Measurements from ENCODE around the gene CNTN5. TPM values are rescaled to one million over a fixed set of nuclear protein-coding genes. Genes with fewer than 3 reads are reported as not detected.

CNTN5 gene
- 0.03 TPM for polyA plus RNA-seq (2013, experiment 1 of 2)
- 0.01 TPM for polyA plus RNA-seq (2013, experiment 2 of 2)

GRCh38 chr11:99020352-99021225 lies at the start of gene CNTN5:
TSS of gene CNTN5 (plus strand) at chr11:99020949.
- Histone ChIP-seq H3K27me3 (ENCODE audit: control insufficient read depth in 1 of 2, insufficient read depth in 1 of 2, low read length in 2 of 2) (peaks cover 4 to 40% of the 10 kb centered on the region in 2 experiments), H3K23ac (ENCODE audit: low read length in 2 of 2) (no peak within 1 kb of the TSS), H3K4ac (ENCODE audit: low read depth in 1 of 2, low read length in 2 of 2) (no peak within 1 kb of the TSS), H3K18ac (ENCODE audit: low read depth in 1 of 2, low read length in 2 of 2) (no peak within 1 kb of the TSS), H2AFZ (ENCODE audit: low read depth, low read length) (peak within 1 kb of the TSS; percentile 51), H2BK15ac (ENCODE audit: low read depth, poor library complexity, severe bottlenecking) (no peak within 1 kb of the TSS), H3K9ac (ENCODE audit: low read length) (peak within 1 kb of the TSS; percentile 14), H3K4me2 (ENCODE audit: low read length, poor library complexity, severe bottlenecking) (peak within 1 kb of the TSS; percentile 99), H2BK120ac (ENCODE audit: low read depth, low read length) (no peak within 1 kb of the TSS), H3K27ac (ENCODE audit: low read length, poor library complexity, severe bottlenecking) (no peak within 1 kb of the TSS), H4K91ac (ENCODE audit: low read length) (no peak within 1 kb of the TSS), H3K14ac (ENCODE audit: low read length in 2 of 2) (no peak within 1 kb of the TSS), H3K36me3 (ENCODE audit: control insufficient read depth in 1 of 2, insufficient read depth in 2 of 2, low read depth in 1 of 2, low read length in 2 of 2) (no peaks in the 10 kb centered on the region), H3K79me1 (replicated peaks; ENCODE audit: low read length, poor library complexity, severe bottlenecking) (no peaks in the 10 kb centered on the region), H3K4me3 (ENCODE audit: insufficient read depth in 1 of 2, low read depth in 1 of 2, low read length in 2 of 2) (peak within 1 kb of the TSS; percentile 65 to 72), H2BK5ac (ENCODE audit: low read depth, low read length, poor library complexity, severe bottlenecking) (no peak within 1 kb of the TSS), H2BK12ac (ENCODE audit: low read length in 2 of 2) (no peak within 1 kb of the TSS), H3K9me3 (ENCODE audit: control insufficient read depth, low read length) (no peaks in the 10 kb centered on the region), H2AK5ac (ENCODE audit: low read length, severe bottlenecking) (no peak within 1 kb of the TSS), H4K8ac (ENCODE audit: low read length) (no peak within 1 kb of the TSS), H3K4me1 (ENCODE audit: control insufficient read depth, insufficient read depth, low read depth, low read length) (peaks cover 6% of the 10 kb centered on the region)
- peak; percentile 45 for DNase-seq
- WGBS = 3% methylated on average over 43 of the region's 57 CpGs

- H4K91ac ChIP-seq (ENCODE audit: low read length) = no peak overlapping the region
- no peak overlapping the region for H3K4ac ChIP-seq (ENCODE audit: low read depth in 1 of 2, low read length in 2 of 2)
- no peak overlapping the region for H3K14ac ChIP-seq (ENCODE audit: low read length in 2 of 2)
- H3K9ac ChIP-seq (ENCODE audit: low read length) = no peak overlapping the region
- H3K4me3 ChIP-seq (ENCODE audit: insufficient read depth in 1 of 2, low read depth in 1 of 2, low read length in 2 of 2) = no peak overlapping the region
- H2BK120ac ChIP-seq (ENCODE audit: low read depth, low read length) = no peak overlapping the region
- no peak for DNase-seq
- H3K4me2 ChIP-seq (ENCODE audit: low read length, poor library complexity, severe bottlenecking) = no peak overlapping the region
- H2BK12ac ChIP-seq (ENCODE audit: low read length in 2 of 2) = no peak overlapping the region
- H3K18ac ChIP-seq (ENCODE audit: low read depth in 1 of 2, low read length in 2 of 2) = no peak overlapping the region
- H3K79me1 ChIP-seq (replicated peaks; ENCODE audit: low read length, poor library complexity, severe bottlenecking) = no peaks in the 10 kb centered on the region
- no peak overlapping the region for H2BK5ac ChIP-seq (ENCODE audit: low read depth, low read length, poor library complexity, severe bottlenecking)
- peaks cover 35% of the 10 kb centered on the region for H3K9me3 ChIP-seq (ENCODE audit: control insufficient read depth, low read length)
- WGBS = 65% methylated on average over 2 of the region's 2 CpGs
- H3K27me3 ChIP-seq (ENCODE audit: control insufficient read depth in 1 of 2, insufficient read depth in 1 of 2, low read length in 2 of 2) = no peaks in the 10 kb centered on the region
- no peak overlapping the region for H3K23ac ChIP-seq (ENCODE audit: low read length in 2 of 2)
- H4K8ac ChIP-seq (ENCODE audit: low read length) = no peak overlapping the region
- H2BK15ac ChIP-seq (ENCODE audit: low read depth, poor library complexity, severe bottlenecking) = no peak overlapping the region
- H3K4me1 ChIP-seq (ENCODE audit: control insufficient read depth, insufficient read depth, low read depth, low read length) = no peaks in the 10 kb centered on the region
- H3K36me3 ChIP-seq (ENCODE audit: control insufficient read depth in 1 of 2, insufficient read depth in 2 of 2, low read depth in 1 of 2, low read length in 2 of 2) = no peaks in the 10 kb centered on the region
- no peak overlapping the region for H3K27ac ChIP-seq (ENCODE audit: low read length, poor library complexity, severe bottlenecking)
- no peak overlapping the region for H2AFZ ChIP-seq (ENCODE audit: low read depth, low read length)
- no peak overlapping the region for H2AK5ac ChIP-seq (ENCODE audit: low read length, severe bottlenecking)
Observed at GRCh38 chr11:98979205-98979604, 41.5 kb upstream of the CNTN5 start.

- Histone ChIP-seq H3K4me1 (ENCODE audit: control insufficient read depth, insufficient read depth, low read depth, low read length) (peaks cover 3% of the 10 kb centered on the region), H3K9ac (ENCODE audit: low read length) (no peak overlapping the region), H2BK5ac (ENCODE audit: low read depth, low read length, poor library complexity, severe bottlenecking) (no peak overlapping the region), H2BK12ac (ENCODE audit: low read length in 2 of 2) (no peak overlapping the region), H2AK5ac (ENCODE audit: low read length, severe bottlenecking) (no peak overlapping the region), H3K23ac (ENCODE audit: low read length in 2 of 2) (no peak overlapping the region), H3K79me1 (replicated peaks; ENCODE audit: low read length, poor library complexity, severe bottlenecking) (no peaks in the 10 kb centered on the region), H3K9me3 (ENCODE audit: control insufficient read depth, low read length) (no peaks in the 10 kb centered on the region), H3K14ac (ENCODE audit: low read length in 2 of 2) (no peak overlapping the region), H3K18ac (ENCODE audit: low read depth in 1 of 2, low read length in 2 of 2) (no peak overlapping the region), H3K4me3 (ENCODE audit: insufficient read depth in 1 of 2, low read depth in 1 of 2, low read length in 2 of 2) (no peak overlapping the region), H3K27me3 (ENCODE audit: control insufficient read depth in 1 of 2, insufficient read depth in 1 of 2, low read length in 2 of 2) (peaks cover 4 to 23% of the 10 kb centered on the region in 2 experiments), H3K4me2 (ENCODE audit: low read length, poor library complexity, severe bottlenecking) (no peak overlapping the region), H2BK15ac (ENCODE audit: low read depth, poor library complexity, severe bottlenecking) (no peak overlapping the region), H3K27ac (ENCODE audit: low read length, poor library complexity, severe bottlenecking) (no peak overlapping the region), H2BK120ac (ENCODE audit: low read depth, low read length) (no peak overlapping the region), H3K4ac (ENCODE audit: low read depth in 1 of 2, low read length in 2 of 2) (no peak overlapping the region), H2AFZ (ENCODE audit: low read depth, low read length) (no peak overlapping the region), H4K91ac (ENCODE audit: low read length) (no peak overlapping the region), H3K36me3 (ENCODE audit: control insufficient read depth in 1 of 2, insufficient read depth in 2 of 2, low read depth in 1 of 2, low read length in 2 of 2) (no peaks in the 10 kb centered on the region), H4K8ac (ENCODE audit: low read length) (no peak overlapping the region)
- peak; percentile 52 for DNase-seq
- WGBS = 0% methylated on average over 1 of the region's 3 CpGs
Observed at GRCh38 chr11:99015634-99016454, 4.9 kb upstream of the CNTN5 start.

- peaks cover 6% of the 10 kb centered on the region for H3K4me1 ChIP-seq (ENCODE audit: control insufficient read depth, insufficient read depth, low read depth, low read length)
- H3K79me1 ChIP-seq (replicated peaks; ENCODE audit: low read length, poor library complexity, severe bottlenecking) = no peaks in the 10 kb centered on the region
- H3K14ac ChIP-seq (ENCODE audit: low read length in 2 of 2) = no peak overlapping the region
- H3K27ac ChIP-seq (ENCODE audit: low read length, poor library complexity, severe bottlenecking) = no peak overlapping the region
- no peak overlapping the region for H4K8ac ChIP-seq (ENCODE audit: low read length)
- H3K23ac ChIP-seq (ENCODE audit: low read length in 2 of 2) = no peak overlapping the region
- no peak for DNase-seq
- no peak overlapping the region for H3K18ac ChIP-seq (ENCODE audit: low read depth in 1 of 2, low read length in 2 of 2)
- H2BK5ac ChIP-seq (ENCODE audit: low read depth, low read length, poor library complexity, severe bottlenecking) = no peak overlapping the region
- WGBS = 83% methylated on average over 7 of the region's 8 CpGs
- no peak overlapping the region for H2BK15ac ChIP-seq (ENCODE audit: low read depth, poor library complexity, severe bottlenecking)
- no peak overlapping the region for H2BK12ac ChIP-seq (ENCODE audit: low read length in 2 of 2)
- no peak overlapping the region for H3K4me3 ChIP-seq (ENCODE audit: insufficient read depth in 1 of 2, low read depth in 1 of 2, low read length in 2 of 2)
- H3K9me3 ChIP-seq (ENCODE audit: control insufficient read depth, low read length) = no peaks in the 10 kb centered on the region
- H3K4me2 ChIP-seq (ENCODE audit: low read length, poor library complexity, severe bottlenecking) = no peak overlapping the region
- no peaks in the 10 kb centered on the region for H3K36me3 ChIP-seq (ENCODE audit: control insufficient read depth in 1 of 2, insufficient read depth in 2 of 2, low read depth in 1 of 2, low read length in 2 of 2)
- no peak overlapping the region for H3K4ac ChIP-seq (ENCODE audit: low read depth in 1 of 2, low read length in 2 of 2)
- no peak overlapping the region for H2AFZ ChIP-seq (ENCODE audit: low read depth, low read length)
- no peak overlapping the region for H4K91ac ChIP-seq (ENCODE audit: low read length)
- no peak overlapping the region for H2BK120ac ChIP-seq (ENCODE audit: low read depth, low read length)
- no peak overlapping the region for H2AK5ac ChIP-seq (ENCODE audit: low read length, severe bottlenecking)
- H3K27me3 ChIP-seq (ENCODE audit: control insufficient read depth in 1 of 2, insufficient read depth in 1 of 2, low read length in 2 of 2) = peaks cover 4 to 40% of the 10 kb centered on the region in 2 experiments
- no peak overlapping the region for H3K9ac ChIP-seq (ENCODE audit: low read length)
Observed at GRCh38 chr11:99019696-99020095, 1.1 kb upstream of the CNTN5 start.

All from mesenchymal stem cell (in vitro differentiated cells and primary cell).